HepG2 (cell line): Measurements from ENCODE around the gene AP2A2. TPM values are rescaled to one million over a fixed set of nuclear protein-coding genes. Genes with fewer than 3 reads are reported as not detected.

Experiments used
- HOXD1 ChIP-seq: sonication (generic); formaldehyde crosslinking; IDR thresholded peaks from 2 replicates; pipeline ENCODE4 v1.5.0; 2020; ENCODE audit warnings: missing genetic modification reagents
- TAF1 ChIP-seq: sonication (generic); formaldehyde crosslinking; IDR thresholded peaks from 2 replicates; pipeline ENCODE4 v1.4.0; 2020; ENCODE audit warnings: missing genetic modification reagents
- ZNF136 ChIP-seq: sonication (generic); formaldehyde crosslinking; IDR thresholded peaks from 2 replicates; pipeline ENCODE4 v1.8.1; 2022; ENCODE audit warnings: low read depth, mild to moderate bottlenecking, moderate library complexity, missing genetic modification reagents
- ZNF570 ChIP-seq: sonication (generic); formaldehyde crosslinking; IDR thresholded peaks from 2 replicates; pipeline ENCODE4 v1.4.0; 2020; ENCODE audit warnings: mild to moderate bottlenecking, missing genetic modification reagents, borderline replicate concordance
- ZNF616 ChIP-seq: sonication (generic); formaldehyde crosslinking; IDR thresholded peaks from 2 replicates; pipeline ENCODE4 v1.5.0; 2020; ENCODE audit warnings: low read depth, mild to moderate bottlenecking, missing genetic modification reagents
- polyA plus RNA-seq, 8 experiments: library from polyadenylated mRNA; depleted of rRNA in 3 of 8; stranded (reverse) in 7 of 8; unstranded in 1 of 8; fragments of >200 nt; fragmentation: Illumina TruSeq in 4 of 8; extraction: Trizol in 4 of 8; gene quantifications; 2 replicates each; pipeline versions ENCODE4 v1.2.1 to v1.2.3, GENCODE V29; 2011 to 2016; ENCODE audit warnings: low read depth in 4 of 8, missing spikeins in 1 of 8, mixed read lengths in 1 of 8; ENCODE audit not compliant: insufficient read depth in 1 of 8
- total RNA-seq, 5 experiments: library from RNA; depleted of rRNA; stranded (reverse); fragments of >200 nt; fragmentation: Illumina TruSeq; extraction: Trizol; gene quantifications; 2 replicates each; pipeline ENCODE4 v1.2.3, GENCODE V29; 2016; ENCODE audit warnings: low read depth in 1 of 5
- TF ChIP-seq, protein P1 (sequence below): sonication (generic); formaldehyde crosslinking; IDR thresholded peaks from 2 replicates; pipeline ENCODE4 v1.8.0; 2022; ENCODE audit warnings: missing genetic modification reagents, low read depth, mild to moderate bottlenecking, borderline replicate concordance
- TF ChIP-seq, protein P2 (sequence below): sonication (generic); formaldehyde crosslinking; IDR thresholded peaks from 2 replicates; pipeline ENCODE4 v1.9.0; 2021; ENCODE audit warnings: missing genetic modification reagents, mild to moderate bottlenecking, borderline replicate concordance
- TF ChIP-seq, protein P3 (sequence below): sonication (generic); formaldehyde crosslinking; IDR thresholded peaks from 2 replicates; pipeline ENCODE4 v1.4.0; 2020; ENCODE audit warnings: mild to moderate bottlenecking, missing genetic modification reagents
- TF ChIP-seq, protein P4 (sequence below): sonication (generic); formaldehyde crosslinking; IDR thresholded peaks from 2 replicates; pipeline ENCODE4 v1.8.0; 2022; ENCODE audit warnings: missing genetic modification reagents, mild to moderate bottlenecking, moderate library complexity, borderline replicate concordance
- TF ChIP-seq, protein P5 (sequence below): sonication (generic); formaldehyde crosslinking; IDR thresholded peaks from 2 replicates; pipeline ENCODE4 v1.9.0; 2022; ENCODE audit warnings: missing genetic modification reagents, mild to moderate bottlenecking, borderline replicate concordance

AP2A2 gene
- total and polyA plus RNA-seq, 2 of the 13 experiments (the other 11 are each of a cell fraction or from before 2014, with no cell fraction given), result 25.7 to 75.7 TPM

DNA sequence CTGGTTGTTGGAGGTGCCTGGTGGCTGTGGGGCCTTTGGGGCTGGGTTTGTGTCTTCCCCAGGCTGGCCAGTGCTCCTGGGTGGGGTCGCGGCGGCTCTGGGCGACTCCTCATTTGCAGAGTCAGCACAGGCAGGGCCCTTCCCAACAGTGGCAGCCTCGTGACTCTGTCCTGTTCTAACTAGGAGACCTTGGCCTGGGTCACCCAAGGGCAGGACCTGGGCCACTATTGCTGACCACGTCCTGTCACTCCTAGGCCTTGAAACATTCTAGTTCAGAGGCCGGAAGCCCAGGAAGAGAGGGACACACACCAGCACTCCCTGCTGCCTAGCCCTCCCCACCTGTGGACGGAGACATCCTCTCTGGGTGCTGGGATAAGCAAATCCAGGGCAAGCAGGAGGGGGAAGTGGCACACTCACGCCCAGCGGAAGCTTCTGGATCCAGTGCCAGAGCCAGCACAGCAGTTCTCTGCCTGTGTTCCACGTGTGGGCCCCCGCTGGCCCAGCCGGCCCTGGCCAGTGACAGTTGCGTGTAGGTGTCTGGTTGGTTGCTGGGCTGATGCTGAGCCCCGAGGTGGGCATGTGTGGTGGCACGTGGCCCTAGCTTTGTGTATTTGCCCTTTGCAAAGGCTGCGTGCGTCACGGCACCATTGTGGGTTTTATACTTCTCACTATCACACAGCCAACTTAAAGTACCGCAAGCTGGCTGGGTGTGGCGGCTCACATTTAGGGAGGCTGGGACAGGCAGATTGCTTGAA lies 10.7 kb upstream of the AP2A2 start (continued):
- TF ChIP-seq, protein P1, sequence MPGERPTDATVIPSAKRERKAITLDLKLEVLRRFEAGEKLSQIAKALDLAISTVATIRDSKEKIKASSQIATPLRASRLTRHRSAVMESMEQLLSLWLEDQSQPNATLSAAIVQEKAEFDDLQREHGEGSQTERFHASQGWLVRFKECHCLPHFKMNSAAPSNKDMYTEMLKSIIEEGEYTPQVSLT (CRISPR knock-in tag), result no peak
- TF ChIP-seq, protein P2, sequence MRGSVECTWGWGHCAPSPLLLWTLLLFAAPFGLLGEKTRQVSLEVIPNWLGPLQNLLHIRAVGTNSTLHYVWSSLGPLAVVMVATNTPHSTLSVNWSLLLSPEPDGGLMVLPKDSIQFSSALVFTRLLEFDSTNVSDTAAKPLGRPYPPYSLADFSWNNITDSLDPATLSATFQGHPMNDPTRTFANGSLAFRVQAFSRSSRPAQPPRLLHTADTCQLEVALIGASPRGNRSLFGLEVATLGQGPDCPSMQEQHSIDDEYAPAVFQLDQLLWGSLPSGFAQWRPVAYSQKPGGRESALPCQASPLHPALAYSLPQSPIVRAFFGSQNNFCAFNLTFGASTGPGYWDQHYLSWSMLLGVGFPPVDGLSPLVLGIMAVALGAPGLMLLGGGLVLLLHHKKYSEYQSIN, result no peak
- TF ChIP-seq, protein P3, sequence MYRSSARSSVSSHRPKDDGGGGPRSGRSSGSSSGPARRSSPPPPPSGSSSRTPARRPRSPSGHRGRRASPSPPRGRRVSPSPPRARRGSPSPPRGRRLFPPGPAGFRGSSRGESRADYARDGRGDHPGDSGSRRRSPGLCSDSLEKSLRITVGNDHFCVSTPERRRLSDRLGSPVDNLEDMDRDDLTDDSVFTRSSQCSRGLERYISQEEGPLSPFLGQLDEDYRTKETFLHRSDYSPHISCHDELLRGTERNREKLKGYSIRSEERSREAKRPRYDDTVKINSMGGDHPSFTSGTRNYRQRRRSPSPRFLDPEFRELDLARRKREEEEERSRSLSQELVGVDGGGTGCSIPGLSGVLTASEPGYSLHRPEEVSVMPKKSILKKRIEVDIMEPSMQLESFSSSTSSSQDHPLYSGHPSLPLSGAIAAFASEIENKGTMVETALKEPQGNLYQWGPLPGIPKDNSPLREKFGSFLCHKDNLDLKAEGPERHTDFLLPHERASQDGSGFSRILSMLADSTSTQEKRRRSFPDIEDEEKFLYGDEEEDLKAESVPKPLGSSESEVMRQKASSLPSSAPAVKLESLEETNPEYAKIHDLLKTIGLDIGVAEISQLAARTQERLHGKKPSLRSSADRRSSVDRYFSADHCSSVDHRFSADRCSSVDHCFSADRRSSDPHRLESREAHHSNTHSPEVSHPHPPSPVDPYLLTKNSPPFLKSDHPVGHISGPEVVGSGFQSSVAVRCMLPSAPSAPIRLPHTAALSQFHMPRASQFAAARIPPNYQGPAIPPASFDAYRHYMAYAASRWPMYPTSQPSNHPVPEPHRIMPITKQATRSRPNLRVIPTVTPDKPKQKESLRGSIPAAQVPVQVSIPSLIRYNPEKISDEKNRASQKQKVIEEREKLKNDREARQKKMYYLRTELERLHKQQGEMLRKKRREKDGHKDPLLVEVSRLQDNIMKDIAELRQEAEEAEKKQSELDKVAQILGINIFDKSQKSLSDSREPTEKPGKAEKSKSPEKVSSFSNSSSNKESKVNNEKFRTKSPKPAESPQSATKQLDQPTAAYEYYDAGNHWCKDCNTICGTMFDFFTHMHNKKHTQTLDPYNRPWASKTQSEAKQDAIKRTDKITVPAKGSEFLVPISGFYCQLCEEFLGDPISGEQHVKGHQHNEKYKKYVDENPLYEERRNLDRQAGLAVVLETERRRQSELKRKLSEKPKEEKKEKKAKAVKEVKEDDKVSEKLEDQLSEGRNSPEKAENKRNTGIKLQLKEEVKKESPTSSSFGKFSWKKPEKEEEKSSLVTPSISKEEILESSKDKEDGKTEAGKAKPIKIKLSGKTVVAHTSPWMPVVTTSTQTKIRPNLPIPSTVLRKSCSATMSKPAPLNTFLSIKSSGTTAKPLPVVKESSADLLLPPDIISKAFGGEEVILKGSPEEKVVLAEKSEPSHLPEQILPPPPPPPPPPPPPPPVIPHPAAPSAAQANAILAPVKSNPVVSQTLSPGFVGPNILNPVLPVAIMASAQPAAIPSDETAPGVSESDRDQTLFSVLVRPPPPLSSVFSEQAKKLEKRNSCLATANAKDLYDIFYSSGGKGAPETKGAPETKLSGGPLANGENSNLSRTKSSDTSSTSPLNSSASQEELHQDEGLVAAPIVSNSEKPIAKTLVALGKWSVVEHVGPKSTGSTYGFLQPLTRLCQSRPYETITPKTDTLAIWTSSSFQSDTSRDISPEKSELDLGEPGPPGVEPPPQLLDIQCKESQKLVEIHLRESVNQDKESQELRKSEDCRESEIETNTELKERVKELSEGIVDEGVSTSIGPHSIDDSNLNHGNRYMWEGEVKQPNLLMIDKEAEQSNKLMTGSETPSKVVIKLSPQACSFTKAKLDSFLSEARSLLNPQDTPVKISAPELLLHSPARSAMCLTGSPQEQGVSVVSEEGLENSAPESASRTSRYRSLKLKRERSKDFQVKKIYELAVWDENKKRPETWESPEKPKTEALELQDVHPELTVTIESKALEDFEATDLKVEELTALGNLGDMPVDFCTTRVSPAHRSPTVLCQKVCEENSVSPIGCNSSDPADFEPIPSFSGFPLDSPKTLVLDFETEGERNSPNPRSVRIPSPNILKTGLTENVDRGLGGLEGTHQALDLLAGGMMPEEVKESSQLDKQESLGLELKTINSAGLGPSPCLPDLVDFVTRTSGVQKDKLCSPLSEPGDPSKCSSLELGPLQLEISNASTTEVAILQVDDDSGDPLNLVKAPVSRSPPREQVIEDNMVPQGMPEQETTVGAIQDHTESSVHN (CRISPR knock-in tag), result no peak; the same call in 1 of the 2 replicates
- peak; percentile 52; the same call in 1 of the 2 replicates for TF ChIP-seq ZNF616 (CRISPR knock-in tag)
- TF ChIP-seq ZNF570 (CRISPR knock-in tag), result no peak
- TF ChIP-seq HOXD1 (CRISPR knock-in tag), result no peak
- TF ChIP-seq, protein P4, sequence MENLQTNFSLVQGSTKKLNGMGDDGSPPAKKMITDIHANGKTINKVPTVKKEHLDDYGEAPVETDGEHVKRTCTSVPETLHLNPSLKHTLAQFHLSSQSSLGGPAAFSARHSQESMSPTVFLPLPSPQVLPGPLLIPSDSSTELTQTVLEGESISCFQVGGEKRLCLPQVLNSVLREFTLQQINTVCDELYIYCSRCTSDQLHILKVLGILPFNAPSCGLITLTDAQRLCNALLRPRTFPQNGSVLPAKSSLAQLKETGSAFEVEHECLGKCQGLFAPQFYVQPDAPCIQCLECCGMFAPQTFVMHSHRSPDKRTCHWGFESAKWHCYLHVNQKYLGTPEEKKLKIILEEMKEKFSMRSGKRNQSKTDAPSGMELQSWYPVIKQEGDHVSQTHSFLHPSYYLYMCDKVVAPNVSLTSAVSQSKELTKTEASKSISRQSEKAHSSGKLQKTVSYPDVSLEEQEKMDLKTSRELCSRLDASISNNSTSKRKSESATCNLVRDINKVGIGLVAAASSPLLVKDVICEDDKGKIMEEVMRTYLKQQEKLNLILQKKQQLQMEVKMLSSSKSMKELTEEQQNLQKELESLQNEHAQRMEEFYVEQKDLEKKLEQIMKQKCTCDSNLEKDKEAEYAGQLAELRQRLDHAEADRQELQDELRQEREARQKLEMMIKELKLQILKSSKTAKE (CRISPR knock-in tag), result 0 out of 2 replicates have a peak, but pooled peaks have one; percentile 58
- TF ChIP-seq, protein P5, sequence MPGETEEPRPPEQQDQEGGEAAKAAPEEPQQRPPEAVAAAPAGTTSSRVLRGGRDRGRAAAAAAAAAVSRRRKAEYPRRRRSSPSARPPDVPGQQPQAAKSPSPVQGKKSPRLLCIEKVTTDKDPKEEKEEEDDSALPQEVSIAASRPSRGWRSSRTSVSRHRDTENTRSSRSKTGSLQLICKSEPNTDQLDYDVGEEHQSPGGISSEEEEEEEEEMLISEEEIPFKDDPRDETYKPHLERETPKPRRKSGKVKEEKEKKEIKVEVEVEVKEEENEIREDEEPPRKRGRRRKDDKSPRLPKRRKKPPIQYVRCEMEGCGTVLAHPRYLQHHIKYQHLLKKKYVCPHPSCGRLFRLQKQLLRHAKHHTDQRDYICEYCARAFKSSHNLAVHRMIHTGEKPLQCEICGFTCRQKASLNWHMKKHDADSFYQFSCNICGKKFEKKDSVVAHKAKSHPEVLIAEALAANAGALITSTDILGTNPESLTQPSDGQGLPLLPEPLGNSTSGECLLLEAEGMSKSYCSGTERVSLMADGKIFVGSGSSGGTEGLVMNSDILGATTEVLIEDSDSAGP (CRISPR knock-in tag), result peak; percentile 71; the same call in 1 of the 2 replicates
- peak; percentile 53; the same call in 1 of the 2 replicates for TF ChIP-seq TAF1
- TF ChIP-seq ZNF136 (CRISPR knock-in tag), result no peak
